Melanocyte of skin (primary cell): Measurements from ENCODE around the gene CREBL2. TPM values are rescaled to one million over a fixed set of nuclear protein-coding genes. Genes with fewer than 3 reads are reported as not detected.

ENCODE experiments used
- total RNA-seq, 2 donors: library from RNA; depleted of rRNA; stranded (reverse); fragments of >200 nt; gene quantifications; 2 replicates each; pipeline ENCODE4 v1.2.3, GENCODE V29; 2012

CREBL2 gene, protein sequence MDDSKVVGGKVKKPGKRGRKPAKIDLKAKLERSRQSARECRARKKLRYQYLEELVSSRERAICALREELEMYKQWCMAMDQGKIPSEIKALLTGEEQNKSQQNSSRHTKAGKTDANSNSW
- 10 to 100 TPM; 31.3 to 41.0 TPM for total RNA-seq

DNA sequence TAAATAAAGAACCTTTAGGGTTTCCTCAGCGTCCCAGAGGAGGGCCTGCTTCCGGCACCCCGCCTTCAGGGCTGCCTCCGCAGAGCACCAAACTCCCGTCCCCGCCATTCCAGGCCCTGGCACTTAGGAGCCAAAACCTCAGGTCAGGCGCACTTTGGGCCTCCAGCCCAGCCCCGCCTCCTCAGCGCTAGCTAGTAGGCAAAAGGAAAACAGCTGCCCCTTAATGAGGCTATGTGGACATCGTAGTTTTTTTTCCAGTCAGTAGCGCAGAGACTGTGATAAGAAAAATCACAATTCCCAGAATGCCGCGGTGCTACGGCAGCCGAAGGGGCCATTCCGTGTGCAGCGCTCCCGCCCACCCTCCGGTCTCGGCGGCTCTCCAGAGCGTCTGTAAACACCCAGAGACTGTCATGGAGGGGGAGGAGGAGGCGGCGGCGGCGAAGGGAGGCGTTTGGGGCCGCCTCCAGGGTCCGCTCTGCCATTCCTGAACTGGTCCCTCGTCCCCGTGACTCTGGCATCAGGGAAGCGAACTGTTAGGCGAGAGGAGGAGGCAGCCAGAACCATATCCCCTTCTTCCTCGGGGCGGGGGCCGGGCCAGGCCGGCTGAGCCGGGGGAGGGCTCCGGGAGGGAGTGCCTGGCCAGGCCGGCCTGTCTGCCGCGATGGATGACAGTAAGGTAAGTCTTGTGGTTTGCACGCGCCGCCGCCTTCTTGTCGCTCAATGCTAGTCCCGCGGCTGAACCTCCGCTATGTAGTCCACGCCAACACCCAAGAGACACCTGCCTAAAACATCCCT, at the start of gene CREBL2:
Gene CREBL2 (plus strand): TSS at position 365 of the 795 bp plus-strand sequence. CDS start 297 bp downstream, at position 662.

DNA sequence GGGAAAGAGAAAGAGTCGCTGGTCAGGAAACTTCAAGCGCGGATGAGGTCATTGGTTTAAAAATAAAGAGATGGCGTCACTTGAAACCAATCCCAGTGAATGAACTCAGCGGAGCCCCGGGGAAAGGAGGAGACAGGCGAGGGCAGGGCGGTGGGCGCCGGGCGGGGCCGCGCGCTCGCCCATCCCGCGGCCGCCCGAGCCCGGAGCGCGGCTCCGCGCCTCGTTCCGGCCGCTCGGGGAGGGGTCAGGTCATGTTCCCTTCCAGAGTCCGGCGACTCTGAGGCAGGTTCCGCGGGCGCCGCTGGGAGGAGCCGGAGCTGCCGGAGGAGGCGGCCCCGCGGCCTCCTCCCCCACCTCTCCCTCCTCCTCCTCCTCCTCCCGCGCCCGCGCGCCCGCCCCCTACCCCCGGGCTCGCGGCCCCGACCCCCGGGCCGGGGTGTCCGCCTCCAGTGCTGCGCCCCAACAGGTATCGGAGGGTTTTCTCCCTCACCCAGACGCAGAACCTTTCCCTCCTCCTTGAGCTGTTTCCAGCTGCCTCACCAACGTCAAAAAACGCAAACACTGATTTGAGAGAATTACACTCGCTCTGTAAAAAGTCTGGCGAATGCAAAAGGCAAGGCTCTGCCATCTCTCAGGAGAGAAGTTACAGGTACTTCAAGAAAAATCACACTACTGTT, 49.0 kb upstream of the CREBL2 start, which contains the start of gene DUSP16:
Gene DUSP16 (minus strand): TSS at position 279 of the 677 bp plus-strand sequence. CDS start 41,765 bp downstream, outside the sequence.

Other genes starting within 250 kb of the CREBL2 start
- 10 to 100 TPM; 19.0 to 31.0 TPM for gene DUSP16, start 49.0 kb upstream of the CREBL2 start, total RNA-seq
- gene GPR19, start 84.3 kb downstream of the CREBL2 start, total RNA-seq: 10 to 100 TPM in 1 of 2 donors, 1 to 10 TPM in 1; 6.5 to 20.6 TPM
- 10 to 100 TPM; 38.9 to 57.3 TPM for gene CDKN1B, start 105.5 kb downstream of the CREBL2 start, total RNA-seq
- 100 to 1,000 TPM in 1 of 2 donors, 10 to 100 TPM in 1; 10.3 to 363 TPM for gene APOLD1, start 173.8 kb downstream of the CREBL2 start, total RNA-seq
- 10 to 100 TPM; 63.0 to 71.9 TPM for gene DDX47, start 201.5 kb downstream of the CREBL2 start, total RNA-seq